HG03280 (cell line): ENCODE data around the gene MAS1L.

Experiments used
- ATAC-seq: cut with Tn5 transposase; IDR thresholded peaks from one replicate; pipeline ENCODE4 v1.9.1; 2021; ENCODE audit warnings: mild to moderate bottlenecking, moderate library complexity; ENCODE audit not compliant: unreplicated experiment

The MAS1L gene

GRCh38 chr6:29510746-29511300, 23.1 kb upstream of the MAS1L start:
- no peak for ATAC-seq

DNA sequence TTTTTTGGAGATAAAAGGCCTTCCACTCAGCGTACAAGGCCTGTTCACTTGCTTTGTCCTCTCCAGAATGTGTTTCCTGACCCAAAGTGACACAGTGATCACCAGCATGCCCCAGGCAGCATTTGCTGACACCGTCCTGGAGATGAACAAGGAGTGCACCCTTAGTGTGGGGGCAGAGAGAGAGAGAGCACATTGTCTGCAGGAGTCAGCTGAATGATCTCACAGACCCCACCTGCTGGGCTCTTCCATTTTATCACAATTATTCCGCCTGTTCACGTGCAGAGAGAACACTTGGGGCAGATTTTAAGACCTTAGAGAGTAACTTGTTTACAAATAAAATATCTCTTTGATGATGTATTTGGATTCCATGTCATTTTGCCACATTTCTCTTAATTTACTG, 22.4 kb upstream of the MAS1L start:
- ATAC-seq = no peak

- no peak for ATAC-seq
Observed at GRCh38 chr6:29509711-29510110, 22.0 kb upstream of the MAS1L start.

GRCh38 chr6:29509239-29509638, 21.5 kb upstream of the MAS1L start:
- ATAC-seq = peak; percentile 67

GRCh38 chr6:29507319-29507718, 19.6 kb upstream of the MAS1L start:
- no peak for ATAC-seq

GRCh38 chr6:29506446-29507067, 18.8 kb upstream of the MAS1L start:
- ATAC-seq = no peak

GRCh38 chr6:29505808-29506207, 18.1 kb upstream of the MAS1L start:
- ATAC-seq = no peak

GRCh38 chr6:29504961-29505360, 17.2 kb upstream of the MAS1L start:
- no peak for ATAC-seq

DNA sequence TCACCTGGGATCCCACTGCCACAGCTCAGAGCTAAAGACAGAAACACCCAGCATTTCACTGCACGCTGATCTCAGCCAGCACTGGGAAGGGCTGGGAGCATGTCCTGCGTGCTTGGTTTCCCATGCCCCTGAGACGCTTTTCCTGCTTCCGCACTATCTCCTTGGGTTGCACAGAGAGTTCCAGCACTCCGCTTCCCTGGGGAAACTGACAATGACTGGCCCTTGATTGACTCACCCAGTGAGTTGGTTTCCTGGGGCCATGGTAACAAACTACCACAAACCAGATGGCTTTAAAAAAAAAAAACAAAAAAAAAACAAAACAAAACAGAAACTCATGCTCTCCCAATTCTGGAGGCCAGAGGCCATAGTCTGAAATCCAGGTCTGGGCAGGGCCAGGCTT, 14.8 kb upstream of the MAS1L start:
- no peak for ATAC-seq

DNA sequence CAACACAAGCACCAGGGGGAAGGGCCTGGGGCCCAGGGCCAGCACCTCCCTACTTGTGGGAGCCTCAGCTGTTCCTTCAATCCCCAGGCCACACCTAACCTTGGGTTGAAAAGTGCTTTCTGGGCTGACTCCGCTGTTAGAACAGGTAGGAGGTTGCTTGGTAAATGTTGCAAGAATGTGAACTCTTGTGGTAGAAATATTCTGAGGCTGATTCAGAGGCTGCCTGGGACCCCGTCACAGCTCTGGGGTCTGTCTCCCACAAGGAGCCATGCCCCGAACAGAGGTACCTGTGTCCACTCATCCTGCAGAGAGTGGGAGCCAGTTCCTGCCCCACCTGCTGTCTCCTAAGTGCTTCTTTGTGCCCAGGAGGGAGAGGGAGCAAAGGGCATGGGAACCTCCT, 14.4 kb upstream of the MAS1L start:
- no peak for ATAC-seq

GRCh38 chr6:29501106-29501505, 13.3 kb upstream of the MAS1L start:
- no peak for ATAC-seq

DNA sequence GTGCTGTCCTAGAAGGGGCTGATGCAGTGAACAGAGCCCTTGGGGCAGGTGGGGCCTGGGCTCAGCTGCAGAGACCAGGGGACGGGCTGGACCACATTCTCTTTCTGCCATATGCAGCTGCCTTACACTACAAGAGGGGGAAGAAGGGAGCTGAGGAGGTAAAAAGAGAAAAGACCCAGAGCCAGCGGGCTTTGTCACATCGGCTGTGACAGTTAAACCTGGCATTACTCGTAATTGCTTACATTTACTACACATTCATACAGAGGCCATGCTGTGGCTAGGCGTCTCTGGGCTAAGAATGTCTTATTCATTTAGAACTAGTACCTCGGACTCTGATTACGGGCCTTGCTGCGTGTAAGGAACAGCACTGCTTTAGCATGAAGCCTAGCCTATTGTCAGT, 12.8 kb upstream of the MAS1L start:
- ATAC-seq = no peak

DNA sequence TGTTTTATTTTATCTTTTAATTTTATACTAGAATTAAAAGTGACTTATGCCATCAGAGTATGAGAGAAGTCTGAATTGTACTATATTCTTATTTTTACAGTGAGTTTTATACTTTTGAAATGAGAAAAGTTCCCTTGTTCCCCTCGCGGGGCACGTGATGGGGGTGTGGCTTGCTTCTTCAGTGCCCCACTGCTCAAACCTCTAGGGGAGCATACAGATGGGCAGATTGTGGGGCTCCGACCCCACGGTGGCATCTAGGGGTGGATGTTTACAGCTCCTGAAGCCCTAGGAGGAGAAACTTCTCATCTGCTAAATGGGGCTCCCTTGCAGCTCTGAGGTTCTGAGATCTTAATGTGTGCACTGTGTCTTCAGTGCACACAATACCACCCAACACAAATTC, 11.9 kb upstream of the MAS1L start:
- no peak for ATAC-seq

DNA sequence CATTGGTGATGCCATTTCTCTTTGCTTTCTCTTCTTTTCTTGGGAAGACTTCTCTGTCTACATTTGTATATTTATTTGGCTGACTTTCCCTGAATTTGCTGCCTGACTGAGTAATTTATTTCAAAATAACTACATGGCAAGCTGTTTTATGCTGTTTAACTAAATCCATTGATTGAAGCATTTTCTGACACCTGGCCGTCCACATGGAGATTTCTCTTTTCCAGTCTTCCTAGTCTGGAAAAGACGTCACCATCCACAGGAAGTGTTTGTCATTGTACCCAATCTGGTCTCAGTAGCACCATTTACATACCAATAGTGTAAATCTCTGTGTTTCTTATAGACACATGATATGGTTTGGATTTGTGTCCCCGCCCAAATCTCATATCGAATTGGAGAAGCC, 9.2 kb upstream of the MAS1L start:
- no peak for ATAC-seq

GRCh38 chr6:29495571-29495970, 7.8 kb upstream of the MAS1L start:
- no peak for ATAC-seq

- no peak for ATAC-seq
Observed at GRCh38 chr6:29494131-29494530, 6.4 kb upstream of the MAS1L start.

- ATAC-seq = no peak
Observed at GRCh38 chr6:29493261-29493660, 5.5 kb upstream of the MAS1L start.

DNA sequence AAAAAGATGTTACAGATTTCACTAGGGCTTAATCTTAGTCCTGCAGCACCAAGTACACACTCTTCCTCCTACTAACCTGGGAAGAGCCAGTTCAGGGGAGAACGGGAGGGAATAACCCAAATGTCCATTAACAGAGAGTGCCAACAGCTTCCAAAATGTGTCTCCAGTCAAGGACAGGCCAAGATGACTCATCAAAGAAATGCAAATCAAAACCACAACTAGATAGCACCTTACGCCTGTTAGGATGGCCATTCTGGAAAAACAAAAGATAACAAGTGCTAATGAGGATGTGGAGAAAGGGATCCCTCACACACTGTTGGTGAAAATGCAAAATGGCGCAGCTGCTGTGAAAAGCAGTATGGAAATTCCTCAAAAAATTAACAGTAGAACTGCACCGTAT, 3.8 kb upstream of the MAS1L start:
- ATAC-seq = no peak

DNA sequence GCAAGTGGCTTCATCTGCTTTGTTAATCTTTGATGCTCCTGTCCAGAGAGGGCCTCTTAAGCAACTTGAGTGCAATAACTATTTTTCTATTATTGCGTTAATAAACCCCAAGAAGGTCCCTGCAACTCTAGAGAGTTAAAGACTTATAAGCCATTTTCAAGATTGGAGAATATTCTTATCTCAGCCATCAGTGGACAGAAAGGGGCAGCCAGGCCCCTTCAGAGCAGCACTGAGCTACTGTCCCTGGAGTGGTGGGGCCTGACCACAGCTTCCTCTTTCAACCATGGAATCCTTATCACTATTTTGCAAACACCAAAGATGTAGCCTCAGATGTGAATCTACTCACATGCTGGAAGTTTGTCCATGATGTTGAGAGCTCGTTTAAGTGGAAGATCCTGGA, 2.8 kb upstream of the MAS1L start:
- ATAC-seq = no peak

- no peak for ATAC-seq
Observed at GRCh38 chr6:29490055-29490454, 2.3 kb upstream of the MAS1L start.

GRCh38 chr6:29489286-29489685, 1.5 kb upstream of the MAS1L start:
- ATAC-seq = no peak

- no peak for ATAC-seq
Observed at GRCh38 chr6:29488874-29489273, 1.1 kb upstream of the MAS1L start.

- no peak for ATAC-seq
Observed at GRCh38 chr6:29487131-29487530, 625 bp downstream of the MAS1L start.
